HCT116 (cell line): ENCODE results near the gene RAPGEF1. TPM values are rescaled to one million over a fixed set of nuclear protein-coding genes. Genes with fewer than 3 reads are reported as not detected.

Experiments
- ATAC-seq: fragments of 200-7000 bp; cut with Tn5 transposase; 2 replicates; pipeline ENCODE4 v1.9.1; 2020; ENCODE audit warnings: mild to moderate bottlenecking, moderate library complexity
- BruUV-seq: library from RNA; stranded (reverse); fragments of 400-500 nt; replicated peaks from 2 replicates; lab custom pipeline; 2021; lab: Mats Ljungman, UMichigan
- CTCF ChIA-PET: fragments of 300-600 bp; sonication (Branson Sonifier 250); formaldehyde crosslinking; loops from one replicate; lab custom pipeline; 2021; ENCODE audit warnings: antibody characterized with exemption; lab: Charles Lee
- POLR2A ChIA-PET: fragments of 300-600, 350-600 bp; sonication (Branson Sonifier 250); formaldehyde crosslinking; loops from one replicate; lab custom pipeline; 2021; ENCODE audit warnings: antibody characterized with exemption; lab: Charles Lee
- RAD21 ChIA-PET, 2 experiments: fragments of 300-600 bp; sonication (Branson Sonifier 250); formaldehyde crosslinking; loops; one replicate each; lab custom pipeline; 2023; ENCODE audit warnings: low total read pairs in 2 of 2; ENCODE audit not compliant: uncharacterized antibody in 2 of 2, unreplicated experiment in 2 of 2, low non-redundant PET in 1 of 2; lab: Charles Lee
- DNase-seq: peaks from one replicate; pipeline ENCODE4 v3.0.0-alpha.2; 2010; ENCODE audit warnings: low read depth, low spot score
- H2AFZ ChIP-seq: fragments of 200-600 bp; shearing (Covaris generic), sonication (generic); 2 replicates; pipeline ENCODE4 v1.6.1; 2017; ENCODE audit warnings: low read depth, mixed run types, mixed read lengths, antibody characterized with exemption, low read length; ENCODE audit not compliant: poor library complexity, severe bottlenecking
- H3K27ac ChIP-seq: 2 replicates; pipeline ENCODE4 v1.5.1; 2012; ENCODE audit warnings: low read depth, low read length
- H3K27me3 ChIP-seq: fragments of 200-600 bp; sonication (generic); 2 replicates; pipeline ENCODE4 v1.6.1; 2016; ENCODE audit warnings: mixed run types, low read length, mixed read lengths; ENCODE audit not compliant: insufficient read depth
- H3K36me3 ChIP-seq, 2 experiments: fragments of 200-500 bp in 1 of 2; fragments of 200-600 bp in 1 of 2; sonication (Bioruptor generic) in 1 of 2; sonication (generic) in 1 of 2; 2 replicates each; pipeline versions ENCODE4 v1.5.1 to v1.6.1; 2014 to 2016; ENCODE audit warnings: low read length in 2 of 2, inconsistent platforms in 1 of 2, mixed read lengths in 1 of 2, mixed run types in 1 of 2; ENCODE audit not compliant: insufficient read depth in 2 of 2, control insufficient read depth in 1 of 2
- H3K4me1 ChIP-seq, 2 experiments: fragments of 200-600 bp in 1 of 2; sonication (generic) in 1 of 2; 2 replicates each; pipeline versions ENCODE4 v1.5.1 to v1.6.1; 2012 to 2017; ENCODE audit warnings: low read length in 2 of 2, inconsistent platforms in 1 of 2, mild to moderate bottlenecking in 1 of 2, mixed read lengths in 1 of 2, mixed run types in 1 of 2, moderate library complexity in 1 of 2; ENCODE audit not compliant: insufficient read depth in 2 of 2, control insufficient read depth in 1 of 2
- H3K4me2 ChIP-seq: fragments of 200-600 bp; sonication (generic); 2 replicates; pipeline ENCODE4 v1.6.1; 2017; ENCODE audit warnings: mixed run types, low read length, mixed read lengths
- H3K4me3 ChIP-seq, 2 experiments: fragments of 200-600 bp in 1 of 2; sonication (generic) in 1 of 2; replicated peaks in 1 of 2; 2 replicates each; pipeline ENCODE4 v1.5.1; 2011 to 2016; ENCODE audit warnings: low read length in 2 of 2, control low read depth in 1 of 2, low read depth in 1 of 2, mild to moderate bottlenecking in 1 of 2, mixed read lengths in 1 of 2, mixed run types in 1 of 2
- H3K79me2 ChIP-seq: fragments of 200-600 bp; sonication (generic); 2 replicates; pipeline ENCODE4 v1.6.1; 2017; ENCODE audit warnings: mild to moderate bottlenecking, mixed run types, low read length, moderate library complexity, mixed read lengths; ENCODE audit not compliant: insufficient read depth
- H3K9ac ChIP-seq: fragments of 200-600 bp; sonication (generic); 2 replicates; pipeline ENCODE4 v1.6.1; 2016; ENCODE audit warnings: low read length, mixed read lengths
- H3K9me2 ChIP-seq: fragments of 200-600 bp; sonication (generic), shearing (Covaris generic); 2 replicates; pipeline ENCODE4 v1.6.1; 2017; ENCODE audit warnings: mixed run types, mild to moderate bottlenecking, moderate library complexity; ENCODE audit not compliant: insufficient read depth
- H3K9me3 ChIP-seq, 2 experiments: fragments of 200-500 bp in 1 of 2; fragments of 200-600 bp in 1 of 2; sonication (Bioruptor generic) in 1 of 2; sonication (generic) in 1 of 2; 2 replicates each; pipeline ENCODE4 v1.6.1; 2014 to 2017; ENCODE audit warnings: low read length in 2 of 2, mixed read lengths in 2 of 2, inconsistent platforms in 1 of 2, low read depth in 1 of 2, mild to moderate bottlenecking in 1 of 2, mixed run types in 1 of 2, moderate library complexity in 1 of 2; ENCODE audit not compliant: control insufficient read depth in 1 of 2, insufficient read depth in 1 of 2
- H4K20me1 ChIP-seq: fragments of 200-600 bp; sonication (generic), shearing (Covaris generic); 2 replicates; pipeline ENCODE4 v1.6.1; 2017; ENCODE audit warnings: mixed run types, mild to moderate bottlenecking, moderate library complexity; ENCODE audit not compliant: insufficient read depth
- ATF3 ChIP-seq: IDR thresholded peaks from 2 replicates; pipeline ENCODE4 v1.6.1; 2012
- CEBPB ChIP-seq: IDR thresholded peaks from 2 replicates; pipeline ENCODE4 v1.6.1; 2012; ENCODE audit warnings: low read depth
- EZH2 ChIP-seq: fragments of 200-600 bp; sonication (generic); IDR thresholded peaks from 2 replicates; pipeline ENCODE4 v1.6.1; 2017; ENCODE audit warnings: antibody characterized with exemption, mixed run types
- EZH2phosphoT487 ChIP-seq: fragments of 200-600 bp; IDR thresholded peaks from 2 replicates; pipeline ENCODE4 v1.6.1; 2018; ENCODE audit warnings: antibody characterized with exemption, borderline replicate concordance
- JUND ChIP-seq: IDR thresholded peaks from 2 replicates; pipeline ENCODE4 v1.6.1; 2012
- POLR2A ChIP-seq: IDR thresholded peaks from 2 replicates; pipeline ENCODE4 v1.7.0; 2011; ENCODE audit warnings: borderline replicate concordance; ENCODE audit not compliant: insufficient read depth, insufficient read length; ENCODE audit errors: extremely low read depth
- POLR2AphosphoS5 ChIP-seq: IDR thresholded peaks from 2 replicates; pipeline ENCODE4 v1.6.1; 2011; ENCODE audit warnings: mild to moderate bottlenecking, low read depth, low read length, moderate library complexity
- RAD21 ChIP-seq: IDR thresholded peaks from 2 replicates; pipeline ENCODE4 v1.6.1; 2012; ENCODE audit warnings: low read depth, mild to moderate bottlenecking
- REST ChIP-seq: IDR thresholded peaks from 2 replicates; pipeline ENCODE4 v1.6.1; 2012; ENCODE audit warnings: low read depth
- SIN3A ChIP-seq: IDR thresholded peaks from 2 replicates; pipeline ENCODE4 v1.6.1; 2012; ENCODE audit warnings: low read depth
- TCF7L2 ChIP-seq: IDR thresholded peaks from 2 replicates; pipeline ENCODE4 v1.7.0; 2011; ENCODE audit warnings: borderline replicate concordance, inconsistent platforms; ENCODE audit not compliant: insufficient read depth, insufficient read length; ENCODE audit errors: extremely low read depth
- YY1 ChIP-seq: IDR thresholded peaks from 2 replicates; pipeline ENCODE4 v1.6.1; 2011; ENCODE audit warnings: low read length, low read depth, moderate library complexity, mild to moderate bottlenecking; ENCODE audit not compliant: insufficient replicate concordance; ENCODE audit errors: extremely low read depth
- ZFX ChIP-seq: fragments of 450-650 bp; IDR thresholded peaks from 2 replicates; pipeline ENCODE4 v1.6.1; 2017
- ZNF274 ChIP-seq: fragments of 200-500 bp; sonication (Bioruptor generic); IDR thresholded peaks from 2 replicates; pipeline ENCODE4 v1.6.1; 2014; ENCODE audit warnings: mild to moderate bottlenecking, low read depth, low read length, inconsistent platforms
- intact Hi-C: fragments of 100-400 bp; cut with micrococcal nuclease; formaldehyde crosslinking; loops from 2 replicates; pipeline ENCODE4 v1.10.0; 2022
- total RNA-seq: library from RNA; stranded (reverse); gene quantifications from one replicate; pipeline ENCODE4 v1.2.1, GENCODE V29; 2021; ENCODE audit not compliant: unreplicated experiment
- TF ChIP-seq, protein P1 (sequence below), 3 experiments: fragments of 200-600 bp in 1 of 3; sonication (generic) in 1 of 3; IDR thresholded peaks in 2 of 3; conservative IDR thresholded peaks in 1 of 3; 2 replicates each; pipeline ENCODE4 v1.5.1; 2012 to 2017; ENCODE audit warnings: low read depth in 2 of 3, low read length in 2 of 3, antibody characterized with exemption in 1 of 3, borderline replicate concordance in 1 of 3, control low read depth in 1 of 3, mild to moderate bottlenecking in 1 of 3, mixed read lengths in 1 of 3, mixed run types in 1 of 3, moderate library complexity in 1 of 3; ENCODE audit not compliant: insufficient read depth in 1 of 3

Gene RAPGEF1
- total RNA-seq, 1 experiment from 2014 or later: 43.0 TPM

- TF ChIP-seq REST (no peak), EZH2 (no peak), CEBPB (no peak), ATF3 (no peak)
Observed at GRCh38 chr9:131639769-131640437, 100.0 kb downstream of the RAPGEF1 start (continued).

DNA sequence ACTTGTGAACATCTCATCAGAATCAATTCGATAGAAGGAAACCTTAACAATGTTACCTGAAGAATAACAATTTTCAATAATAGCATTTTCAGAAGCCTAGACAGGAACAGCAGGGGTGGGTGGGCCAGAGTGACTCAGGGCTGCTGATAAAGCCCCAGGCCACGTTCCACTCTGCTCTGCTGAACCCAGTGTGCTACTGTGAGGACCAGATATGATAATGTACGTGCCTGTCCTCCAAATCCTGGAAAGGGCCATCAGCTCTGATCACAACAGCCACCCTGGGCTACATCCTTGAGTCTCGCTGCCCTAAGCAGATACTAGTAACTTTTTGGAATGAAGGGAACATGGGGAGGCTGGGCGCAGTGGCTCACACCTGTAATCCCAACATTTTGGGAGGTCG lies 103.3 kb downstream of the RAPGEF1 start:
- CTCF ChIA-PET: no interaction called here
- H3K27ac ChIP-seq: no peak overlapping the region
- intact Hi-C loops: no loop called here
- peaks cover 12 to 29% of the 10 kb centered on the region in 2 experiments for H3K4me1 ChIP-seq
- H3K4me3 ChIP-seq: no peak overlapping the region
- H3K27me3 ChIP-seq: no peaks in the 10 kb centered on the region
- no peak overlapping the region for H3K4me2 ChIP-seq
- no peaks in the 10 kb centered on the region for H3K36me3 ChIP-seq
- H2AFZ ChIP-seq: no peak overlapping the region
- no TSS peak for BruUV-seq
- no peaks in the 10 kb centered on the region for H4K20me1 ChIP-seq
- POLR2A ChIA-PET: no interaction called here
- no peaks in the 10 kb centered on the region for H3K79me2 ChIP-seq
- RAD21 ChIA-PET: no interaction called here
- DNase-seq (no peak), ATAC-seq (no peak)
- TF ChIP-seq YY1: no peak
- no peak for TF ChIP-seq ZFX
- no peak for TF ChIP-seq TCF7L2
- TF ChIP-seq SIN3A: no peak
- TF ChIP-seq REST: no peak
- TF ChIP-seq POLR2A: no peak
- no peak for TF ChIP-seq EZH2
- TF ChIP-seq EZH2phosphoT487: no peak
- no peak for TF ChIP-seq JUND
- no peak for TF ChIP-seq POLR2AphosphoS5
- no peak for TF ChIP-seq ZNF274
- no peak for TF ChIP-seq RAD21
- TF ChIP-seq, protein P1, sequence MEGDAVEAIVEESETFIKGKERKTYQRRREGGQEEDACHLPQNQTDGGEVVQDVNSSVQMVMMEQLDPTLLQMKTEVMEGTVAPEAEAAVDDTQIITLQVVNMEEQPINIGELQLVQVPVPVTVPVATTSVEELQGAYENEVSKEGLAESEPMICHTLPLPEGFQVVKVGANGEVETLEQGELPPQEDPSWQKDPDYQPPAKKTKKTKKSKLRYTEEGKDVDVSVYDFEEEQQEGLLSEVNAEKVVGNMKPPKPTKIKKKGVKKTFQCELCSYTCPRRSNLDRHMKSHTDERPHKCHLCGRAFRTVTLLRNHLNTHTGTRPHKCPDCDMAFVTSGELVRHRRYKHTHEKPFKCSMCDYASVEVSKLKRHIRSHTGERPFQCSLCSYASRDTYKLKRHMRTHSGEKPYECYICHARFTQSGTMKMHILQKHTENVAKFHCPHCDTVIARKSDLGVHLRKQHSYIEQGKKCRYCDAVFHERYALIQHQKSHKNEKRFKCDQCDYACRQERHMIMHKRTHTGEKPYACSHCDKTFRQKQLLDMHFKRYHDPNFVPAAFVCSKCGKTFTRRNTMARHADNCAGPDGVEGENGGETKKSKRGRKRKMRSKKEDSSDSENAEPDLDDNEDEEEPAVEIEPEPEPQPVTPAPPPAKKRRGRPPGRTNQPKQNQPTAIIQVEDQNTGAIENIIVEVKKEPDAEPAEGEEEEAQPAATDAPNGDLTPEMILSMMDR (IDR thresholded peaks at IDR 0.05 in 2 of 3, conservative IDR thresholded peaks at IDR 0.05 in 1 of 3; ENCODE audit: borderline replicate concordance in 1 of 3, insufficient read depth in 1 of 3, low read depth in 2 of 3, low read length in 2 of 3): no peak
- no peaks in the 10 kb centered on the region for H3K9me3 ChIP-seq
- no peak overlapping the region for H3K9ac ChIP-seq
- H3K9me2 ChIP-seq: no peaks in the 10 kb centered on the region
